Measurements from ENCODE around the gene MED26.

MED26 gene

GRCh38 chr19:16587833-16588823 is 39.9 kb downstream of the MED26 start:
- DNase-seq: peak; percentile 68

- DNase-seq: peak; percentile 87
These were observed 40.8 kb downstream of the MED26 start for GRCh38 chr19:16586991-16587832.

- no peak for DNase-seq
These were observed 41.5 kb downstream of the MED26 start for GRCh38 chr19:16586477-16586871.

GRCh38 chr19:16585808-16586476 is 42.1 kb downstream of the MED26 start:
- peak; percentile 17 for DNase-seq

- no peak for DNase-seq
These were observed 42.8 kb downstream of the MED26 start for GRCh38 chr19:16585094-16585801.

- peak; percentile 95 for DNase-seq
These were observed 43.5 kb downstream of the MED26 start for GRCh38 chr19:16584248-16585093.

- DNase-seq: no peak
These were observed 45.3 kb downstream of the MED26 start for GRCh38 chr19:16582486-16583261.

GRCh38 chr19:16581971-16582343 is 46.0 kb downstream of the MED26 start:
- no peak for DNase-seq

- no peak for DNase-seq
These were observed 46.6 kb downstream of the MED26 start for GRCh38 chr19:16581145-16581970.

GRCh38 chr19:16579381-16579780 is 48.6 kb downstream of the MED26 start:
- DNase-seq: no peak

- no peak for DNase-seq
These were observed 50.4 kb downstream of the MED26 start for GRCh38 chr19:16577531-16577985.

GRCh38 chr19:16576690-16577530 is 51.1 kb downstream of the MED26 start:
- DNase-seq: no peak

GRCh38 chr19:16575861-16576689 is 51.9 kb downstream of the MED26 start:
- no peak for DNase-seq

- DNase-seq: no peak
These were observed 52.7 kb downstream of the MED26 start for GRCh38 chr19:16575282-16575681.

- no peak for DNase-seq
These were observed 54.1 kb downstream of the MED26 start for GRCh38 chr19:16573925-16574324.

GRCh38 chr19:16573296-16573695 is 54.7 kb downstream of the MED26 start:
- no peak for DNase-seq

GRCh38 chr19:16572332-16573211 is 55.4 kb downstream of the MED26 start, which contains the start of gene SLC35E1:
Gene SLC35E1, minus strand, starts transcription at chr19:16572415. Its CDS starts 51 bp downstream, at chr19:16572364.
- peak; percentile 92 for DNase-seq

Measured in CD4-positive, alpha-beta T cell treated with Interleukin-17A for 4 hours (primary cell).